Dendritic cell treated with granulocyte-macrophage colony-stimulating factor and Interleukin-4, amounts not matched to agents 40 ng/mL and 50 ng/mL, for 4 days (primary cell): ENCODE results near the gene PDZD2.
"Not testable (repeated sequence)": the region's sequence is repeated elsewhere in the genome, so short reads cannot be mapped to it uniquely, and the experiment has no call there.

ENCODE experiments used
- H3K27ac Mint-ChIP-seq: one replicate; pipeline ENCODE4 v1.8.0; 2022; ENCODE audit warnings: mild to moderate bottlenecking, mixed read lengths
- H3K27me3 Mint-ChIP-seq: one replicate; pipeline ENCODE4 v1.8.0; 2022; ENCODE audit warnings: mild to moderate bottlenecking, mixed read lengths
- H3K36me3 Mint-ChIP-seq: one replicate; pipeline ENCODE4 v1.8.0; 2022; ENCODE audit warnings: low read depth, mixed read lengths
- H3K4me1 Mint-ChIP-seq: one replicate; pipeline ENCODE4 v1.8.0; 2022; ENCODE audit warnings: low read depth, mixed read lengths
- H3K4me3 Mint-ChIP-seq: one replicate; pipeline ENCODE4 v1.8.0; 2022; ENCODE audit warnings: mild to moderate bottlenecking, moderate library complexity, mixed read lengths
- H3K9me3 Mint-ChIP-seq: one replicate; pipeline ENCODE4 v1.8.0; 2022; ENCODE audit warnings: mixed read lengths
- intact Hi-C: fragments of 100-400 bp; cut with micrococcal nuclease; formaldehyde crosslinking; loops from one replicate; pipeline ENCODE4 v1.15.0; 2022

The PDZD2 gene

GRCh38 chr5:31963358-31964006, 324.6 kb downstream of the PDZD2 start:
- Mint-ChIP-seq H3K4me1 (no peaks in the 10 kb centered on the region), H3K36me3 (no peaks in the 10 kb centered on the region), H3K4me3 (no peak overlapping the region), H3K27me3 (no peaks in the 10 kb centered on the region), H3K27ac (no peak overlapping the region), H3K9me3 (no peaks in the 10 kb centered on the region)
- intact Hi-C loops = no loop called here

- Mint-ChIP-seq H3K27me3 (no peaks in the 10 kb centered on the region), H3K36me3 (no peaks in the 10 kb centered on the region), H3K4me1 (no peaks in the 10 kb centered on the region), H3K27ac (no peak overlapping the region), H3K9me3 (no peaks in the 10 kb centered on the region), H3K4me3 (no peak overlapping the region)
- intact Hi-C loops = no loop called here
These were observed 325.1 kb downstream of the PDZD2 start for GRCh38 chr5:31964007-31964360.

GRCh38 chr5:31965227-31965626, 326.3 kb downstream of the PDZD2 start:
- H3K9me3 Mint-ChIP-seq = no peaks in the 10 kb centered on the region
- no peak overlapping the region for H3K27ac Mint-ChIP-seq
- H3K4me1 Mint-ChIP-seq = no peaks in the 10 kb centered on the region
- intact Hi-C loops = no loop called here
- no peaks in the 10 kb centered on the region for H3K27me3 Mint-ChIP-seq
- H3K4me3 Mint-ChIP-seq = no peak overlapping the region
- no peaks in the 10 kb centered on the region for H3K36me3 Mint-ChIP-seq

- no peak overlapping the region for H3K27ac Mint-ChIP-seq
- no peaks in the 10 kb centered on the region for H3K27me3 Mint-ChIP-seq
- no peaks in the 10 kb centered on the region for H3K9me3 Mint-ChIP-seq
- H3K36me3 Mint-ChIP-seq = no peaks in the 10 kb centered on the region
- no peak overlapping the region for H3K4me3 Mint-ChIP-seq
- H3K4me1 Mint-ChIP-seq = no peaks in the 10 kb centered on the region
- intact Hi-C loops = no loop called here
These were observed 328.0 kb downstream of the PDZD2 start for GRCh38 chr5:31966936-31967335.

- Mint-ChIP-seq H3K27me3 (no peaks in the 10 kb centered on the region), H3K4me1 (no peaks in the 10 kb centered on the region), H3K36me3 (no peaks in the 10 kb centered on the region), H3K27ac (no peak overlapping the region), H3K9me3 (no peaks in the 10 kb centered on the region), H3K4me3 (no peak overlapping the region)
- intact Hi-C loops = no loop called here
These were observed 328.5 kb downstream of the PDZD2 start for GRCh38 chr5:31967461-31967860.

- intact Hi-C loops = no loop called here
- Mint-ChIP-seq H3K4me3 (no peak overlapping the region), H3K36me3 (no peaks in the 10 kb centered on the region), H3K27ac (no peak overlapping the region), H3K4me1 (no peaks in the 10 kb centered on the region), H3K9me3 (no peaks in the 10 kb centered on the region), H3K27me3 (no peaks in the 10 kb centered on the region)
These were observed 333.6 kb downstream of the PDZD2 start for GRCh38 chr5:31972558-31972957.

- H3K4me3 Mint-ChIP-seq, H3K9me3 Mint-ChIP-seq, H3K27ac Mint-ChIP-seq, H3K27me3 Mint-ChIP-seq, H3K4me1 Mint-ChIP-seq, H3K36me3 Mint-ChIP-seq, intact Hi-C loops: not testable (repeated sequence)
These were observed 336.3 kb downstream of the PDZD2 start for GRCh38 chr5:31975189-31975612.

GRCh38 chr5:31976169-31976568, 337.2 kb downstream of the PDZD2 start:
- H3K27me3 Mint-ChIP-seq = no peaks in the 10 kb centered on the region
- H3K36me3 Mint-ChIP-seq = no peaks in the 10 kb centered on the region
- intact Hi-C loops = no loop called here
- no peaks in the 10 kb centered on the region for H3K9me3 Mint-ChIP-seq
- no peak overlapping the region for H3K27ac Mint-ChIP-seq
- no peaks in the 10 kb centered on the region for H3K4me1 Mint-ChIP-seq
- H3K4me3 Mint-ChIP-seq = no peak overlapping the region

GRCh38 chr5:31981361-31981945, 342.5 kb downstream of the PDZD2 start:
- Mint-ChIP-seq H3K4me1 (no peaks in the 10 kb centered on the region), H3K9me3 (no peaks in the 10 kb centered on the region), H3K36me3 (no peaks in the 10 kb centered on the region), H3K4me3 (no peak overlapping the region), H3K27me3 (no peaks in the 10 kb centered on the region), H3K27ac (no peak overlapping the region)
- intact Hi-C loops = no loop called here

GRCh38 chr5:31982027-31982426, 343.1 kb downstream of the PDZD2 start:
- Mint-ChIP-seq H3K4me3 (no peak overlapping the region), H3K36me3 (no peaks in the 10 kb centered on the region), H3K4me1 (no peaks in the 10 kb centered on the region), H3K9me3 (no peaks in the 10 kb centered on the region), H3K27me3 (no peaks in the 10 kb centered on the region), H3K27ac (no peak overlapping the region)
- intact Hi-C loops = no loop called here

- Mint-ChIP-seq H3K27ac (no peak overlapping the region), H3K36me3 (no peaks in the 10 kb centered on the region), H3K4me3 (no peak overlapping the region), H3K4me1 (no peaks in the 10 kb centered on the region), H3K9me3 (no peaks in the 10 kb centered on the region), H3K27me3 (no peaks in the 10 kb centered on the region)
- intact Hi-C loops = no loop called here
These were observed 343.7 kb downstream of the PDZD2 start for GRCh38 chr5:31982621-31983020.

GRCh38 chr5:31983851-31984250, 344.9 kb downstream of the PDZD2 start:
- Mint-ChIP-seq H3K9me3 (no peaks in the 10 kb centered on the region), H3K4me1 (no peaks in the 10 kb centered on the region), H3K4me3 (no peak overlapping the region), H3K27me3 (no peaks in the 10 kb centered on the region), H3K27ac (no peak overlapping the region), H3K36me3 (no peaks in the 10 kb centered on the region)
- intact Hi-C loops = no loop called here

- H3K9me3 Mint-ChIP-seq = no peaks in the 10 kb centered on the region
- no peaks in the 10 kb centered on the region for H3K27me3 Mint-ChIP-seq
These were observed 345.8 kb downstream of the PDZD2 start for GRCh38 chr5:31984691-31985090.

GRCh38 chr5:31986101-31986500, 347.2 kb downstream of the PDZD2 start:
- Mint-ChIP-seq H3K4me1 (no peaks in the 10 kb centered on the region), H3K27ac (no peak overlapping the region), H3K4me3 (no peak overlapping the region), H3K9me3 (no peaks in the 10 kb centered on the region), H3K27me3 (no peaks in the 10 kb centered on the region), H3K36me3 (no peaks in the 10 kb centered on the region)
- intact Hi-C loops = no loop called here

More at GRCh38 chr5:31984691-31985090, 345.8 kb downstream of the PDZD2 start:
- Mint-ChIP-seq H3K4me1 (no peaks in the 10 kb centered on the region), H3K36me3 (no peaks in the 10 kb centered on the region), H3K27ac (no peak overlapping the region), H3K4me3 (no peak overlapping the region)
- intact Hi-C loops = no loop called here
